Activated naive CD8-positive, alpha-beta T cell treated with anti-CD3 and anti-CD28 coated beads, Interleukin-2, amount 50 U/mL, for 24 hours (primary cell): Measurements from ENCODE around the gene PTPRK.

Experiments used
- ATAC-seq: fragments of 150-1000 bp; cut with Tn5 transposase; one replicate; pipeline ENCODE4 v1.10.0; 2021
- DNase-seq: peaks from one replicate; pipeline ENCODE4 v3.0.0; 2021
- H3K27ac Mint-ChIP-seq: one replicate; pipeline ENCODE4 v1.8.0; 2021; ENCODE audit warnings: mild to moderate bottlenecking, mixed read lengths
- H3K27me3 Mint-ChIP-seq: one replicate; pipeline ENCODE4 v1.8.0; 2021; ENCODE audit warnings: mixed read lengths
- H3K36me3 Mint-ChIP-seq: one replicate; pipeline ENCODE4 v1.8.0; 2021; ENCODE audit warnings: low read depth, mixed read lengths
- H3K4me1 Mint-ChIP-seq: one replicate; pipeline ENCODE4 v1.8.0; 2021; ENCODE audit warnings: mixed read lengths
- H3K4me3 Mint-ChIP-seq: one replicate; pipeline ENCODE4 v1.8.0; 2021; ENCODE audit warnings: mild to moderate bottlenecking, moderate library complexity, mixed read lengths
- H3K9me3 Mint-ChIP-seq: one replicate; pipeline ENCODE4 v1.8.0; 2021; ENCODE audit warnings: mixed read lengths

The PTPRK gene

GRCh38 chr6:128525406-128525805 lies 5.0 kb upstream of the PTPRK start:
- Mint-ChIP-seq H3K27me3 (peaks cover 18% of the 10 kb centered on the region), H3K27ac (no peak overlapping the region), H3K4me1 (peaks cover 4% of the 10 kb centered on the region), H3K36me3 (no peaks in the 10 kb centered on the region), H3K4me3 (no peak overlapping the region), H3K9me3 (no peaks in the 10 kb centered on the region)
- ATAC-seq = no peak
- DNase-seq = no peak

DNA sequence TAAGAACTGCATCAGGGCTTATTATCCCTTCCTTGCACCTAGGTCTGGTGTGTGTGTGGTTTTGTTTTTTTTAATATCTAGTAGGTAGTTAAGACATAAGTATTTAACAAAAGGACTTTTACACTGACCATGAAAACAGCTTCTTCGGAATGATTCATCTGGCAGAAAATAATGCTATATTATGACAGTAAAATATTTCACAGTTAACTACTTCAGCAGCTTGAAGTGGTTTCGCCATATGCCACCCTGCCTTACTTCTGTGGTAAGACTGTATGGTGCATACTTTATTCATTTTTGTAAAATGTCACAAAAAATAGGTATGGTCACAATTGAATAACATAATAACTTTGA lies 858 bp upstream of the PTPRK start:
- Mint-ChIP-seq H3K4me1 (peaks cover 23% of the 10 kb centered on the region), H3K36me3 (no peaks in the 10 kb centered on the region), H3K27me3 (peaks cover 37% of the 10 kb centered on the region), H3K9me3 (no peaks in the 10 kb centered on the region), H3K4me3 (peak overlapping the region; percentile 90), H3K27ac (peak overlapping the region; percentile 53)
- DNase-seq (no peak), ATAC-seq (no peak)

DNA sequence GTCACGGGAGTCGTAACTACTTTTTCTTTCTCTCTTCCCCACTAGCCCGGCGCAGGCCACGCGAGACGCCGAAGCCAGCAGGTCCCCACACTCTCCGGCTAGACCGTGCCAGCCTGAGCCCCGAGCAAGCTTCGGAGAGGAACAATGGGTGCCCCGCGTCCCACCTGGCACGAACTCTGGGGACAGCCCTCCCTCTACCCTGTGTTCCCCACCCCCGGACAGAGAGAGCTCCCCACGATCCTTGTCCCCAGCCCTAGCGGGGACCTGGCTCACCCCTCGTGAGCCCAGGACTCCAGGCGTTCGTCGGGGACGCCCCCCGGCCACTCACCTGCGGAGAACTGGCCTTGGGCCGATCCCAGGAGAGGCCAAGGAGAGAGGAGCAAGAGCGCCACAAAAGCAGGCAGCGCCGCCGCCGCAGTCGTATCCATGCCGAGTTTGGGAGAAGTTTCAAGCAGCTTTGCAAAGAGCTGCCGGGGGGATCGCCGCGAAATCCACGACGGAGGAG lies 416 bp downstream of the PTPRK start:
- peak; percentile 35 for ATAC-seq
- Mint-ChIP-seq H3K36me3 (no peaks in the 10 kb centered on the region), H3K9me3 (no peaks in the 10 kb centered on the region), H3K4me3 (peak overlapping the region; percentile 90), H3K27me3 (peaks cover 39% of the 10 kb centered on the region), H3K4me1 (peaks cover 23% of the 10 kb centered on the region), H3K27ac (peak overlapping the region; percentile 87)
- peak; percentile 34 for DNase-seq

DNA sequence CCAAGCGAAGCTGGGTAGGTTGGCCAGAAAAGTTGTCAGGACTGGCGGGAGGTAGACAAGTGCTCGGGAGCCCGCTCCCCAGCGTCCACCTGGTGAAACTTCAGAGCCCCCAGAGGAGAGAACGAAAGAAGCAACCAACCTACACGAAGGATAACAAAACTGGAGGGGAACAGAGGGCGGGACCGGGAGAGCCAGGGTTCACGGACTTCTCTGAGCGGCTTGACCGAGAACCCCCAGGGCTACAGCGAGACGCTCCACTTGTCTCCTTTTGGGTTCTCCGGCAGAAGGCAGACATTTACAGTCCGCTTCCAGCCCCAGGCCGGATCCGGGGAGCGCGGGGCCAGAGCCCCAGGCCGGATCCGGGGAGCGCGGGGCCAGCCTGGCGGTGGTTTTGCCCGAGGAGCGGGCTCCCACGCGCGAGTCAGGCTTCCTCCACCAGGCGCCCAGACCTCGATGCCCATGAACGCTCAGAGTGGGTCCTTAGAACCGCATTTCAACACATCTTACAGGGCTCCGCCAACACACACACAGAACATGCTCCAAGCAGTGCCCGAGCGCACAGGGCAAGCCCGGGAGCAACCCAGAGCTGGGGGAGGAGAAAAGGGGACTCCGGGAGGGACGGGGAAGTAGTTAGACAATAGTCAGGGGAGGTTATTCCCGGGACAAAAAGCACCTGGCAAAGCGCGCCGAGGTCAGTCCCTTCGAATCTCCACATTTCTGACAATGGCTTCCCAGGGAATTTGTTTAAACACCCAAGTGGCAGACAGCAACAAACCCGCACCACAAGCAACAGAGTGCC lies 1.1 kb downstream of the PTPRK start:
- ATAC-seq = peak; percentile 22
- Mint-ChIP-seq H3K9me3 (no peaks in the 10 kb centered on the region), H3K27ac (peak overlapping the region; percentile 87), H3K4me3 (peak overlapping the region; percentile 90), H3K4me1 (peaks cover 23% of the 10 kb centered on the region), H3K36me3 (no peaks in the 10 kb centered on the region), H3K27me3 (peaks cover 40% of the 10 kb centered on the region)
- peak; percentile 20 for DNase-seq

- Mint-ChIP-seq H3K4me3 (peak overlapping the region; percentile 90), H3K4me1 (peaks cover 23% of the 10 kb centered on the region), H3K27ac (peak overlapping the region; percentile 52), H3K36me3 (peaks cover 2% of the 10 kb centered on the region), H3K27me3 (peaks cover 40% of the 10 kb centered on the region), H3K9me3 (no peaks in the 10 kb centered on the region)
- ATAC-seq (no peak), DNase-seq (no peak)
These were observed 1.8 kb downstream of the PTPRK start for GRCh38 chr6:128518434-128519131.

GRCh38 chr6:128517124-128517523 lies 3.3 kb downstream of the PTPRK start:
- peaks cover 2% of the 10 kb centered on the region for H3K36me3 Mint-ChIP-seq
- DNase-seq (no peak), ATAC-seq (no peak)
- peaks cover 34% of the 10 kb centered on the region for H3K27me3 Mint-ChIP-seq
- H3K9me3 Mint-ChIP-seq = no peaks in the 10 kb centered on the region
- peaks cover 23% of the 10 kb centered on the region for H3K4me1 Mint-ChIP-seq
- peak overlapping the region; percentile 52 for H3K4me3 Mint-ChIP-seq
- H3K27ac Mint-ChIP-seq = no peak overlapping the region

DNA sequence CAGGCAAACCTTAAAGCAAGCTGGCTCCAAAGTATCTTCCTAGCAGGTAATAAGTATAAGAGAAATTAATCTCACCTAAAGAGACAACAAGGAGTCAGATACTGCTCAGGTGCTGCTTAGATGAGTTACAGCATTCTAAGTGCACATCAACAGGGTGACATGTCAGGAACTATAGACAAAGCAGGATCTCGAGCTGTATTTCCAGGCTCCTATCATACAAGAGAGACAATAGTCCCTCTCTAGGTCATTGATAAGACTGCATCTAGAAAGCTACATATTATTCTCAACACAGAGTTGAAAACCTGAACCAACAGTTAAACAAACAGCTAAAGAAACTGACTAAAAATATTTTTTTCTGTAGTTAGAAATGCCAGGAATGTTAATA lies 3.9 kb downstream of the PTPRK start:
- ATAC-seq = no peak
- H3K4me1 Mint-ChIP-seq = peaks cover 23% of the 10 kb centered on the region
- H3K36me3 Mint-ChIP-seq = peaks cover 2% of the 10 kb centered on the region
- peaks cover 35% of the 10 kb centered on the region for H3K27me3 Mint-ChIP-seq
- H3K9me3 Mint-ChIP-seq = no peaks in the 10 kb centered on the region
- no peak for DNase-seq
- H3K4me3 Mint-ChIP-seq = no peak overlapping the region
- no peak overlapping the region for H3K27ac Mint-ChIP-seq

GRCh38 chr6:128515550-128516513 lies 4.6 kb downstream of the PTPRK start:
- Mint-ChIP-seq H3K9me3 (no peaks in the 10 kb centered on the region), H3K4me1 (peaks cover 19% of the 10 kb centered on the region), H3K27ac (no peak overlapping the region), H3K4me3 (no peak overlapping the region), H3K36me3 (peaks cover 2% of the 10 kb centered on the region), H3K27me3 (peaks cover 31% of the 10 kb centered on the region)
- DNase-seq (no peak), ATAC-seq (no peak)

DNA sequence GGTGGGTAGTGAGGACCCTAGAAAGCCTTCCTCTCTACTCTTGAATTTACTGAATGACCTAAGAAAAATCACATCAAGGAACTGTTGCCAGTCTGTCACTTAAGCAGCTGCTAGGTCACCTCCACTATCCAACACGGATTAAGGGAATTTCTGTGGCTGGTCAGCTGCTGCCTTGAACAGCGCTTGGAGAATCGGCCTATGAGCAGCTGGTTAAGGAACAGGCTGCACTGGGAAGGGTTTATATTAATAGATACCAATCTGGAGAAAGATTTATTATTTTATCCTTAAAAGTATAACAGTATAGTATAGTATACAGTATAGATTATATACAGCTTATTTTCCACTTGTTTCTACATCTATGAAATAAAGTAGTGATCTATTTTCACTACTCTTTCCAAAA lies 6.5 kb downstream of the PTPRK start:
- DNase-seq = no peak

DNA sequence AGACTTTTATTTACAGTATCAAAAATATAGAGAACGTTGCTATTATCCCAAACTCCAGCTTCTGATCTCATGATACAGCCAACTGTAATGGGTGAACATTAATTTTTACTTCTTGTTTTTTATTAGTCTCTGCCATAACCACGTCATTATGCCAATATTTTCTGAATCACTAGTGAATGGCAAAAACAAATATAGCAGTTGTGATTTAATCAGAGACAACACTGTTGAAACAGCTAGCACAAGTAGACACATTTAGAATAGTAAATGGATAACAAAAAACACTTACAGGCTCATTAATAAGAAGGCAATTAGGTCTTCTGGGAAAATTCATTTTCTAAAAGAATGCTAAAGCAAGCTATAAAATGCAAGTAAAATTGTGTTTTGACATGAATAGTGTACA lies 8.1 kb downstream of the PTPRK start:
- Mint-ChIP-seq H3K27ac (no peak overlapping the region), H3K9me3 (no peaks in the 10 kb centered on the region), H3K4me1 (peaks cover under 1% of the 10 kb centered on the region), H3K4me3 (no peak overlapping the region), H3K36me3 (peaks cover 2% of the 10 kb centered on the region), H3K27me3 (peaks cover 19% of the 10 kb centered on the region)
- ATAC-seq (no peak), DNase-seq (no peak)

More for the DNA sequence above, 6.5 kb downstream of the PTPRK start:
- H3K27ac Mint-ChIP-seq = no peak overlapping the region
- ATAC-seq = no peak
- no peak overlapping the region for H3K4me3 Mint-ChIP-seq
- H3K36me3 Mint-ChIP-seq = peaks cover 2% of the 10 kb centered on the region
- H3K27me3 Mint-ChIP-seq = peaks cover 27% of the 10 kb centered on the region
- H3K9me3 Mint-ChIP-seq = no peaks in the 10 kb centered on the region
- H3K4me1 Mint-ChIP-seq = peaks cover 13% of the 10 kb centered on the region

DNA sequence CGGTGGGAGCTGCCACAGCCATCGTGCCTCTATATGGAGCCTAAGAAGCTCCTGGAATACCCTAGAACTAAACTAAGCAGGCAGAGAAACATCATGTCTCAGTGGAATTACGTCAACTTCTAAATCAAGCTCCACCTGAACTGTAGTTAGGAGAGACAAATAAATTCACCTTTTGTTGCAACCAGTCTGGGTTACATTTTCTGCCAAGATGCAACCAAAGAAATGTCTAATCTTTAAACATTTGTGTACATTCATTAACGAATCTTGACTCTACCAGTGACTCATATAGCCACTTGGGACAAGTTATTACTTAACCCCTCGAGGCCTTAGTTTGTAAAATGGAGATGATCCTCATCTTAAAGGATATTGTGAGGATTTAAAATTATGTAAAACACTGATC lies 8.9 kb downstream of the PTPRK start:
- Mint-ChIP-seq H3K4me3 (no peak overlapping the region), H3K36me3 (peaks cover 2% of the 10 kb centered on the region), H3K9me3 (no peaks in the 10 kb centered on the region), H3K27ac (no peak overlapping the region), H3K27me3 (peaks cover 15% of the 10 kb centered on the region), H3K4me1 (no peaks in the 10 kb centered on the region)
- DNase-seq (no peak), ATAC-seq (no peak)

- Mint-ChIP-seq H3K9me3 (no peaks in the 10 kb centered on the region), H3K4me3 (no peak overlapping the region)
- ATAC-seq = no peak
These were observed 10.7 kb downstream of the PTPRK start for GRCh38 chr6:128509709-128510108.

DNA sequence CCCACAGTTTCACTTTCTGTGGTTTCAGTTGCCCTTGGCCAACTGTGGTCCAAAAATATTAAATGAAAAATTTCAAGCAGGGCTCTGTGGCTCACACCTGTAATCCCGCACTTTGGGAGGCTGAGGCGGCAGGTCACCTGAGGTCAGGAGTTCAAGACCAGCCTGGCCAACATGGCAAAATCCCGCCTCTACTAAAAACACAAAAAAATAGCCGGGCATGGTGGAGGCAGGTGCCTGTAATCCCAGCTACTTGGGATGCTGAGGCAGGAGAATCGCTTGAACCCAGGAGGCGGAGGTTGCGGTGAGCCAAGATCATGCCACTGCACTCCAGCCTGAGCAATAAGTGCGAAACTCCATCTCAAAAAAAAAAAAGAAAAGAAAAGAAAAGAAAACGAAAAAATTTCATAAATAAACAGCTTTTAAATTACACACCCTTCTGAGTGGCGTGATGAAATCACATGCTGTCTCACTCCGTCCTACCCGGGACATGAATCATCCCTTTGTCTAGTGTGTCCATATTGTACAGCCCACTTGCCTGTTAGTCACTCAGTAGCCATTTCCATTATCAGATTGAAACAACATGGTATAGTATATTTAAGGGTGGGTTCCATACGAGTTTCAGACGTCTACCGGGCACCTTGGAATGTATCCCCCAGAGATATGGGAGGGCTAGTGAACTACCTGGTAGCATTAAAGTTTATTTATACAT lies 11.7 kb downstream of the PTPRK start:
- Mint-ChIP-seq H3K9me3 (no peaks in the 10 kb centered on the region), H3K27me3 (peaks cover 6% of the 10 kb centered on the region), H3K36me3 (peaks cover under 1% of the 10 kb centered on the region), H3K27ac (no peak overlapping the region), H3K4me1 (no peaks in the 10 kb centered on the region), H3K4me3 (no peak overlapping the region)
- no peak for DNase-seq
- no peak for ATAC-seq

More at GRCh38 chr6:128509709-128510108, 10.7 kb downstream of the PTPRK start:
- Mint-ChIP-seq H3K36me3 (peaks cover 2% of the 10 kb centered on the region), H3K27ac (no peak overlapping the region), H3K27me3 (peaks cover 9% of the 10 kb centered on the region), H3K4me1 (no peaks in the 10 kb centered on the region)
- no peak for DNase-seq
